Stimulated activated CD4-positive, alpha-beta T cell treated with anti-CD3 and anti-CD28 coated beads, Interleukin-4, amount 100 ng/mL, for 24 hours (primary cell): ENCODE measurements around the gene PAX2.

Experiments used
- DNase-seq: peaks from one replicate; pipeline ENCODE4 v3.0.0-alpha.2; 2020

The PAX2 gene

GRCh38 chr10:100761191-100761590 is 15.8 kb downstream of the PAX2 start:
- DNase-seq = no peak

- DNase-seq = no peak
These were observed 17.8 kb downstream of the PAX2 start for GRCh38 chr10:100763043-100763747.

DNA sequence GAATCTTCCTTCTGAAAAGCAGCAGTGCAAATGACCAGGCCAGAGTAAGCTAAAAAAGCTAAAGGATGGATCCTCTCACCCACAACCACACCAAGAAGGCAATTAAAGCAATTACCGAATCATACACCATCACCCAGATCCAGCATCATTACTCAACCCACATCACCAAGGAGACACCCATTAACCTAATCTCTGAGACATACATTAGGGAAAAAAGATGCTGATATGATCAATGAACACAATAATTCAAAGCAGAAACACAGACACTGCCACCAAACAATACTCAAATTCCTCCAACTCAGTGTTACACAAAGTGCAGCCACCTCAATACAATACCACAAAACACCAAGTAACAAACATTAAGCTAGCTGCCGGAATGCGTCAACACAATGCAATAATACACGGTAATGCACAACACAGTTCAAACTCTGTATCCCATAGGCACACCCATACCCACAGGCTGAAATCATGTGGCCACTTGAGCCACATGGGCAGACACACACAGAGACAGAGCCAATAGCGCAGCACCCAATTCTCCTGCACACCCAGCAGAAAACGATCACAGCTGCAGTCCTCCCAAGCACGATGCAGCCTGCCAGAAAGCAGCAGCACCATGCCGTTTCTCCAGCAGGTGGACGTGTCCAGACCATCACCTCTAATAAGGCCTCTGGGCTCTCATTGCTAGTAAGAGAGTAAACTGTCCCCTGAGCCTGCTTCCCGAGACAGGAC is 21.5 kb downstream of the PAX2 start:
- DNase-seq = no peak

- no peak for DNase-seq
These were observed 22.0 kb downstream of the PAX2 start for GRCh38 chr10:100767422-100767775.

DNA sequence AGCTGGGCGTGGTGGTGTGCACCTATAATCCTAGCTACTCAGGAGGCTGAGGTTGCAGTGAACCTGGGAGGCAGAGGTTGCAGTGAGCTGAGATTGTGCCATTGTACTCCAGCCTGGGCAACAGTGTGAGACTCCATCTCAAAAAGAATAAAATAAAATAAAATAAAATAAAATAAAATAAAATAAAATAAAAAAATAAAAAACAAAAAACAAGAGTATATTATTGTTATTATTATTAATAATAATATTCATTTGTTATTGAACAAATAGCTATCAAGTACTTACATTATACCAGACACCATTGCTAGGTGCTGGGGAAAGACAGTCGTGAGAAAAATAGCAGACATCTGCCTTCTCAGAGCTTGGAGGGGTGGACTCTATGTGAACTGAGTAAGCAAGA is 24.1 kb downstream of the PAX2 start:
- no peak for DNase-seq

GRCh38 chr10:100773646-100774045 is 28.3 kb downstream of the PAX2 start:
- DNase-seq = no peak

DNA sequence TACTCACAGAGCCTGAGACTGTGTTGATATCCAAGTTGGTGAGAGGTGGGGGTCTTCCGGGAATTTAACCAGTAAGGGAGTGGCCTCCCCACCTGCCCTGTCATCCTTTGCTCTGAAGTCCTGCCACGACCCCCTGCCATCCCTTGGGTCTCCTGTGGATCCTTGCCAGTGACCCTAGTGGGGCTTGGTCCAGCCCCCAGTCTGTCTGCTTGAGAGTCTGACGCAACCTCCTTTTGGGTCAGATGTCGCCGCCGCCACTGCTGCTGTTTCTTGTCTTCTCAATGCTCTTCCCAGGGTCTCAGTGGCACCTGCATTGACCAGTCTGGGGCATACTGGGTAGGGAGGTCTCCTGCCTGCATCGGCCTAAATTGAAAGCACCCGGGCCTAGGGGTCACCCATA is 28.8 kb downstream of the PAX2 start:
- no peak for DNase-seq

- no peak for DNase-seq
These were observed 29.5 kb downstream of the PAX2 start for GRCh38 chr10:100774876-100775275.

DNA sequence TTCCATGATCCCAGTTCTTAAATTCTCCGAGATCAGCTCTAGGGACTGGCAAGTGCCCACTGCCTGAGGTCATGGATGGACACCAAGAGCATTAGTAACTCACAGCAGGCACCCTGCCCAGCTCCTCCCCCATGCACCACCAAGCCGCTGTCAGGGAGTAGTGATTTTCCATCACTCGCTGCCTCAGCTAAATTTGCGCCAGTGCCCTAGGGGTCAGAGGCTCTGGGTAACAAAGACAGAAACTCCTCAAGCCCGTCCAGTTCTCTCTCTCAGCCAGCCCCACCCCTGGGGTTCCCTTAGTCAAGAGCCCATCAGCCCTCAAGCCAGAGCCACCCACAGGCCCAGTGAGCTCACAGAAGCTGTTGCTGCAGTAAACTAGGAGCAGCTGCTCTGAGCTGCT is 30.0 kb downstream of the PAX2 start:
- no peak for DNase-seq

DNA sequence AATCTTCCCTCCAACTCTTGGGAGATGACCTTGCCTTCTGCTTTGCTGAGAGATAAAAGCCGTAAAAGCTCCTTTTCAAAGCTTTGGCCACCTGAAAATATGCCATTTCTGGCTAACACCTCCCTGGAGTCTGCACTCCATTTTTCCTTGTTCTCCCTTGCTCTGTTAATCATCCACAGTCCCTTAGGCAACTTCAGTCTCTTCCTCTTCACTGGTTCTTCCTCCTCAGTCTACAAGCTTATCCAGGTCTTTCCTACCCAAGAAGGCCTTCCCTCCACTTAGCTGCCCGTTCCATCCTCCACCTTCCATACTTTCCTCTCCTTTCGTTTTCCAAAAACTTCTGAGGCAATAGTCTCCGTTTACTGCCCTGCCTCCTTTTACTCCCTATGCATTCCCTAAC is 30.5 kb downstream of the PAX2 start:
- no peak for DNase-seq

DNA sequence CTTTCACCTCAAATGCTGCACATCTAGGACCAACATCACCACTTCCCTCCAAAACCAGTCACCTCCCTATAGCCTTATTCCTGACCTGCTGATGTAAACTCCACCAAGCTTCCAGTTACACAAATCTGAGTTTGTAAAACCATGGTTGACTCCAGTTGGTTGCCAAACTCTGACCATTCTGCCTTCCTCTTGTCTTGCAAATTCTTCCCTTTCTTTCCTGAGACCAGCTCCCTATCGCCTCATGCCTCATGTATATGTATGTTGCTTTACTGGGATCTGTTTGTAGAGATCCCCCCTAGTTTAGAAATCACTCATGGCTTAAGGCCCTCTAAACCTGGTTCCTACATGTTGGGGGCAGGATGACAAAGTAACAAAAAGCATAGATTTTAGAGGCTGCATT is 31.3 kb downstream of the PAX2 start:
- DNase-seq = no peak

DNA sequence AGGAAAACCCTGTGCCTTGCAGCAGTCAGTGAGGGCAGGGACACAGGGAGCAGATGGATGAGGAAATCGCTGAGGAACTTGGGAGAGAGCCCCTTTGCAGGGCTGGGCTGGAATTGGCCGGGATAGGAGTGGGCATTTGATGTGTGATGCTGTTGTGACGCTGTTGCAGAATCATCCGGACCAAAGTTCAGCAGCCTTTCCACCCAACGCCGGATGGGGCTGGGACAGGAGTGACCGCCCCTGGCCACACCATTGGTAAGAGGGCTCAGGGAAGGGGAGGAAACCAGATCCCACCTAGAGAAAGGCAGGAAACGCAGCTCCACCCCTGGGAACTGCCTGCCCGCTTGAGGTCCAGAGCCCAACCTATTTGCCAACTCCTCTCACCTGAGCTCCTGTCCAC is 33.9 kb downstream of the PAX2 start:
- no peak for DNase-seq

- no peak for DNase-seq
These were observed 34.9 kb downstream of the PAX2 start for GRCh38 chr10:100780324-100780723.

GRCh38 chr10:100781145-100781665 is 35.8 kb downstream of the PAX2 start:
- DNase-seq = no peak

DNA sequence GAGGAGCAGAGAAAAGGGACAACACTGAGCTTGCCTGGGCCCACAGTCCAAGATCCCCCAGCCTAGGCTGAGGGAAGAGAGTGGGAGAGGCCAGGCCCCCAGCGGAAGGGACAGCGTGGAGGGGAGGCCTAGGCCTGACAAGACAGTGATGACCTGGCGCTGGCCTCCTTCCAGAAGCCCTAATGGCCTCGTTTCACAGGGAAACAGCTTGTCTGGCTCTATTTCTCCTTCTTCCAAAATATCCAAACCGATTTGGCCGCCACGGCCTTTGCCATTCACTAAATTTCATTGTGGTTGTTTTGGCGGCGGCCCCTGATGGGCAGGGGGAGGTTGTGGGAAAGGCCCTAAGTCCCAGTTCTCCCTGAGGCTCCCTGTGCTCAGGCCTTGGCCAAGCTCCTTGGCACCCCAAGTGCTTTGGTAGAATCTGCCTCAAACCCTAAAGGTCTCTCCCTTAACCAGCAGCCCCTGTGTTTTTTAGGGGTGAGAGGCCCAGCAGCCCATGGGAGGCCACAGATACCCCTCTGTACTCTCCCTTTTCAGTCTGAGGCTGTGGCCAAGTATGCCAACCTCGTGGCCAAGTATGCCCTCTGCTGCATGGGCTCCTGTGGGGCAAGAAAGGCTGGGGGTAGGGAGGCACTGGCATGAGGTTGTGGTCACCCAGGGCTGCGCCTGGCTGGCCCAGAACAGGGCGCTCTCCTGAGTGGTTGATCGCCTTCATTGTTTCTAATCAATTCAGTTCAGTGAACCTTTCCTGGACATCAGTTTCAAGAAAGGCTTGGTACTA is 37.3 kb downstream of the PAX2 start:
- DNase-seq = no peak

DNA sequence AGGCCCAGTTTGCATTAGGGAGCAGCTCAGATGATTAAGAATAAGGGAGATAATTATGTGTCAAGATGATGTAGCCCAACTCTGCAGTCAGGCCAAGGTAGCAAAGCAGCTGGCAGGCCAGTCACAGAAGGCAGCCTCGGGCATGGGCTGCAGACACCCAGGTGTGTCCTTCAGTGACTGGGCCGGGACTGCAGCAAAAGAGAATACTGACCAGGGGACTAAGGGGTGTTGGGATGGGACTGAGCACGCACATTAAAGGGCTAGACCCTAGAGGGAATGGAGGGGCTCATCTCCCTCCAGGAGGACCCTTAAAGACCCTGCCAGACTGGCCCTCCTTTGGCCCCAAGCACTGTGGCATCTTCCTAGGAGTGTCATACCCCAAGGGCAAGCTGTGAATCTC is 38.7 kb downstream of the PAX2 start:
- DNase-seq = no peak

DNA sequence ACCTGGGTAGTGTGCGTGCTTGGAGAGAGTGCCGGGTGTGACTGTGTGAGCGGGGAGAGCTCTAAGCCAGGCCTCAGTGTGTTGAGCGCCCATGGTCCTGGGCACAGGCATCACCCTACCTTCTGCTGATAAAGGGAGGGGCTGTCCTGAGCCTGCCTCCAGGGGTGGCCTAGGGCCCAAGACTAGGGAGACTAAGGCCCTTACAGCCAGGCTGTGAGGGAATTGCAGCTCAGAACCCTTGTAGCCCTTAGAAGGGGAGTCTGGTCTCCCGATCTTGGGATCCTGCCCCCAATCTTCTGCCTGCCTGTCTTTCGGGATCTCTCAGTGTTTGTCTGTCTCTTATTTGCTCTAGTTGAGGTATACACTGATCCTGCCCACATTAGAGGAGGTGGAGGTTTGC is 41.2 kb downstream of the PAX2 start:
- no peak for DNase-seq

DNA sequence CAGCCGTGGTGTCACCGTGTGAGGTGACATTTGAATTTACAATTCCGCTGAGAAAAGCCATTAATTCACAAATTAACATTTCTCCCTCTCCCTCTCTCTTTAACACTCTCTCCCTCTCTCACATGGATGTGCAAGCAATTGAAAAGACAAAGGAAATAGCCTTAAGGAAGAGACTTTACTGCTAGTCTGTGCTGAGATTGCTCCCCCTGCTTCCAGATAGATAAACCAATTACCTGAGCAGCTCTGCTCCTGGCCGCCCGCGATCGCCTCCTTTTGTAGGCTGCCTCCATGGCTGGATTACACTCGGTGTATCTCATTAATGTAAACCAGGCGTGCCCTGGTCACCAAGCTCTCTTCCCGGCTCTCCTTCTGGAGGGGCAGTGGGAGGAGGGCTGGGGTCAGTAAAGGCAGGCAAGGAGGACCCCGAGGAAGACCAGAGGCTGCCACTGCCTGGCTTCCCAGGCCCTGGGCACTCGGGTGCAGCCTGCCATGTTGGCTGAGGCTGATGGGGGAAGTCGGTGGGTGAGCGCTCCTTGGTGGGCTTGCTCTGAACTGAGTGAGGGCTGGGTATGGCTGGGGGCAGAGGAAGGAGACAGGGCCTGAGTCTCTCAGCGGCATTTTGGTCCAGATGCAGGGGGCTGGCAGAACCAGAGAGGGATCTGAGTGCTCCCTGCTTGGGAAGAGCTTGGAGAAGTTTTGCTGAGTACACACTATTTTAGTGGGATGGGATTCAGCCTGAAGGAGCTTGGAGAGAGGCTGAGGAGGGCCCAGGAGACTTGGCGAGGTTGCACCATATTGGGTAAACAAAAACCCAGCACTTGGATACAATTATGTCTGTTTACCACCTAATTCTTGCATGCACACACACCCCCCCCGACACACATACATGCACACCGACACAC is 42.9 kb downstream of the PAX2 start:
- no peak for DNase-seq

DNA sequence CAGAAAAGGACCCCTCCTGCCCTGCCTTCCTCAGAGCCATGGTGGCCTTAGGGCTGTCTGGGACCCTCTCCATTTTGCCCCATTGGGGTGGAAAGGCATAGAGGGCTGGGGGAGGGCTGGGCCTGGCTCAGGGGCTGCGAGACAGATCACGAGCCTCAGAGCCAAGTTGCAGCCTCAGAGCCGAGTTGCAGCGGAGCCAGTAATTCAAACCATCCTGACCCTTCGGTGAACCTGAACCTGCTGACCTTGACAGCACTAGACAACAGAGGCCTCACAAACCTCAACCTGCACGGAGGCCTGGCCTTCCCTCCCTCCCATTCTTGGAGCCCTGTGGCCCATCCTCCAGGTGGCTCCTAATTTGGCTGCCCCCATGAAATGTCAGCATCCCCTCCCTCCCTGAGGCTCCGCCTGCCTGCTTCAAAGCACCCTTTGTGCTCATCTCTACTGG is 45.4 kb downstream of the PAX2 start:
- DNase-seq = no peak

DNA sequence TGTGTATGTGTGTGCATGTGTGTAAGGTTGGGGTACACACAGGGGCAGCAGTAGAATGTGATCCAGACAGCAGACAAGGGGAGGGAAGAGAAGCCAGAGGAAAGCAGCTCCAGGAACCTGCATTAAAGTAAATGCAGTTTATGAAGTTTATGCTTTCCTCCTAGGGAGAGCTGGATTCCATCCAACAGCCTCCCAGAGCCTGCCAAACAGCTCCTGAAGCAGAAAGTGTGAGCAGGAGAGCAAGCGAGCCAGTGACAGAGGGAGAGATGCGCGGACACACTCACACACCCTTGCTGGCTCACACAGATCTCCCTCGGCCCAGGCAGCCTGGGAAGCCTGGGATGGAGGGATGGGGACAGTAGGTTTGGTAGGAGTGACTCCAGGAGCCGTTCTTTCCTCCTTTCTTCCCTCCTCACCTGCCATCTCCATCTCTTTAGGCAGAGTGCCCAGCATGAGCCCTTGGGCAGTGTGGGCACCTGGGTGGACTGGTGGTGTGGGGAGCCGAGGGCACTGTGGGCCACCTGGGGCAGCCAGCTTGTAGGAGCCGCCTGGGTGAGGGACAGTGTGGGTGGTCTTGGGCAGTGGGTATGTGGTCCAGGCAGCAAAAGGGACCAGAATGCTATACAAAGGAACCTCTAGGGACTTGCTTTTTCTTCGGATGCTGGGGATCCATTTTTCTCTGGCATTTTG is 46.1 kb downstream of the PAX2 start:
- no peak for DNase-seq

DNA sequence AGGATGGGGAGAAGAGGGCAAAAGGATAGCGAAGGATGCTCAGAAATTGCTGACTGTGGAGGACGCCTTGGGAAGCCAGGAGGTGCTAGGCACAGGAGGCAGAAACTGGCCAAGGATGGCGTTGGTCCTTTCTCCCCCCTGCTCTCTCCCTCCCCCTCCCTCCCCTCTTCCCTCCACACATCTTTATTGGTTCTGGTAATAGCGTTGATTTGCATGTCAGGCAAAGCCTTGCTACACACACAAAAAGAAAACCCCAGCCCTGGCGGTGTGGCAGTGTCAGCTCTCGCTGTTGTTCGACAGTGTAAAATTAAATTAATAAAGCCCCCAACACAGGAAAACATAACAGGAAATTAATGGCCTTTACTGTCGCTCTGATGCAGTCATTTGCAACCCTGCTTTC is 47.2 kb downstream of the PAX2 start:
- no peak for DNase-seq

DNA sequence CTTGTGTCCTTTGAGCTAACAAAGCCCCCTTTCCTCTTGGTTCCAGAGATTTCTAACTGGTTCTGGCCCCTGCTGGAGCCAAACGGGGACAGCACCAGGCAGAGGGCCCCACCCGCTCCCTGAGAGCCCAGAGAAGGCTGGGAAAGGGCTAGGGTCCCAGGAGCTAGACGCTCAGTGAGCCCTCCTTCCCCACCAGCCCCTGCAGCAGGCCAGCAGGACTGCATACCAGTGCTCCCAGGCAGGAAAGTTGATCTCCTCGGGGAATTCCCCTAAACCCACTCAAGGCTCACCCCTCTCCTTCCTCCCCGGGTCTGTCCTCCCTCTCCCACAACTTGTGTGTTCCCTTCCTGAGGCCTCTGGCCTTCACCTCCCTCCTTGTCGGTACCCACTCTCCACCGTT is 47.7 kb downstream of the PAX2 start:
- no peak for DNase-seq
